C4-2B (cell line): ENCODE measurements around the gene DOCK9.
"Not testable (repeated sequence)": the region's sequence is repeated elsewhere in the genome, so short reads cannot be mapped to it uniquely, and the experiment has no call there.

ENCODE experiments used
- H3K27ac ChIP-seq: fragments of 450-650 bp; 2 replicates; pipeline ENCODE4 v1.5.1; 2017
- ZFX ChIP-seq: fragments of 450-650 bp; IDR thresholded peaks from 2 replicates; pipeline ENCODE4 v1.6.1; 2017
- TF ChIP-seq, protein P1 (sequence below): fragments of 450-650 bp; conservative IDR thresholded peaks from 2 replicates; pipeline ENCODE4 v1.5.1; 2017; ENCODE audit warnings: mild to moderate bottlenecking

Gene DOCK9

DNA sequence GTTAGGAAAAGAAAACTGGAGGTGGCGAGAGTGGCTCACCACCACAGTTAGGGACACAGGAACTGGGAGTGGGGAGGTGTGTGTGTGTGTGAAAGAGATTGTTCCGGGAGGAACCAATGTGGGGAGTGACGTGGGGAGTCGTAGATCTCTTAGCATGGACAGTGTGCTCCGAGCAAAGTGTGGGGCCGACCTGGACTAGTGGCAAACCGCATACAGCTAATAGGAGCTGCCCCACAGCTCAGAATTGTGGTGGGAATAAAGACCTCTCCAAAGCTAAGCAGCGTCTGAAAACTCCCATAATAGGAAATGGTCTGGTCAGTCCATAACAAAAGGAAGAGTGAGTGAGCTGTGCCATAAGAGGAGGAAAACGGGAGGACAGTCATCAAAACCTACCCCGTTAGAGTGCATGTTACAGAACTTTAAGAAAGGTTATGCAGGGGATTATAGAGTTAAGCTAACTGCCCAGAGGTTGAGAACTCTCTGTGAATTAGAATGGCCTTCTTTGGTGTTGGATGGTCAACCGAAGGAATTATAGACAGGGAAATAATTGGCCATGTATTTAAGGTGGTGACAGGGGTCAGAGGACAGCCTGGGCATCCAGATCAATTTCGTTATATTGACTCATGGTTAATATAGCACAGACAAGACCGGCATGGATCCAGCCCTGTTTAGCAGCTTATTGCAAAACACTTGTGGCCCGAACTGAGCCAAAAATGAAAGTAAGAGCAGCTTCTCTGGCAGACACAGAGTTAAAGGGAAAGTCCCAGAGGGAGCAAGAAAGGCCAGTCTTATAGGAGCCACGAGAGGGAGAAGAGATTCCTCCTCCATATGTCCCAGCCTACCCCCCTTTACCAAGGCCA, 216.5 kb downstream of the DOCK9 start:
- no peak overlapping the region for H3K27ac ChIP-seq
- TF ChIP-seq, protein P1, sequence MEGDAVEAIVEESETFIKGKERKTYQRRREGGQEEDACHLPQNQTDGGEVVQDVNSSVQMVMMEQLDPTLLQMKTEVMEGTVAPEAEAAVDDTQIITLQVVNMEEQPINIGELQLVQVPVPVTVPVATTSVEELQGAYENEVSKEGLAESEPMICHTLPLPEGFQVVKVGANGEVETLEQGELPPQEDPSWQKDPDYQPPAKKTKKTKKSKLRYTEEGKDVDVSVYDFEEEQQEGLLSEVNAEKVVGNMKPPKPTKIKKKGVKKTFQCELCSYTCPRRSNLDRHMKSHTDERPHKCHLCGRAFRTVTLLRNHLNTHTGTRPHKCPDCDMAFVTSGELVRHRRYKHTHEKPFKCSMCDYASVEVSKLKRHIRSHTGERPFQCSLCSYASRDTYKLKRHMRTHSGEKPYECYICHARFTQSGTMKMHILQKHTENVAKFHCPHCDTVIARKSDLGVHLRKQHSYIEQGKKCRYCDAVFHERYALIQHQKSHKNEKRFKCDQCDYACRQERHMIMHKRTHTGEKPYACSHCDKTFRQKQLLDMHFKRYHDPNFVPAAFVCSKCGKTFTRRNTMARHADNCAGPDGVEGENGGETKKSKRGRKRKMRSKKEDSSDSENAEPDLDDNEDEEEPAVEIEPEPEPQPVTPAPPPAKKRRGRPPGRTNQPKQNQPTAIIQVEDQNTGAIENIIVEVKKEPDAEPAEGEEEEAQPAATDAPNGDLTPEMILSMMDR: no peak
- TF ChIP-seq ZFX: no peak

DNA sequence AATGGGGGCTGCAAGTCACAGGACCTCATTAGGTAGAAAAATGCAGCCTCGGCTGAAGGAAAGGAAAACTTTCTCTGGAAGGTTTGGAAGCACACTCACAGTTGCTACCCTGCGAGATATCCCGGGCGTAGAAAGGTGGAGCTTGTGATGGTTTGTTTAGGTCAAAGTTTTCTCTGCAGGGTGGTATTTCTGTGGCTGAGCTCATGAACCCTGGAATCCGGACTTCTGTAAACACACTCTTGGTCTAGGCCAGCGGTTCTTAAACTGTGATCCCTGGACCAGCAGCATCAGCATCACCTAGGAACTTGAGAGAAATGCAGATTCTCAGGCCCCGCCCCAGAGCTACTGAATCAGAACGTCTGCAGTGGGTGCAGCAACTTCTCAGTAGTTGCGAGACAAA, 222.1 kb downstream of the DOCK9 start:
- TF ChIP-seq ZFX: no peak
- TF ChIP-seq, protein P1: no peak

DNA sequence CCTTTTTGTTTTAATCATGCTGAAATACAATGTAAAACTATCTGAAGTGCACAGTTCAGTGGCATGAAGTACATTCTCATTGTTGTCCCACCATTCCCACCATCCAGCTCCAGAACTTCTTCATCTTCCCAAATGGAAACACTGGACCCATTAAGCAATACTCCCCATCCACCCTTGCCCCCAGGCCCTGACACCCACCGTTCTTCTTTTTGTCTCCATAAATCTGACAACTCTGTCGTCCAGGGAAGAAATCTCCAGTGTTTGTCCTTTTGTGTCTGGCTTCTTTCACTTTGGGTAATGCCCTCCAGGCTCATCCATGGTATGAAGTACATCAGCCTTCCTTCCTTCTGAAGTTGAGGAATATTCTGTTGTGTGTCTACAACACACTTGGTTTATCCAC, 222.7 kb downstream of the DOCK9 start:
- no peak overlapping the region for H3K27ac ChIP-seq
- TF ChIP-seq, protein P1: no peak
- no peak for TF ChIP-seq ZFX

More for the DNA sequence above, 222.1 kb downstream of the DOCK9 start:
- no peak overlapping the region for H3K27ac ChIP-seq

DNA sequence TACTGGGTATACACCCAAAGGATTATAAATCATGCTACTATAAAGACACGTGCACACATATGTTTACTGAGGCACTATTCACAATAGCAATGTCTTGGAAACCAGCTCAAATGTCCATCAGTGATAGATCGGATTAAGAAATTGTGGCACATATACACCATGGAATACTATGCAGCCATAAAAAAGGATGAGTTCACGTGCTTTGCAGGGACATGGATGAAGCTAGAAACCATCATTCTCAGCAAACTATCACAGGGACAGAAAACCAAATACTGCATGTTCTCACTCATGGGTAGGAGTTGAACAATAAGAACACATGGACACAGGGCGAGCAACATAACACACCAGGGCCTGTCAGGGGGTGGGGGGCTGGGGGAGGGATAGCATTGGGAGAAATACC, 223.4 kb downstream of the DOCK9 start:
- not testable (repeated sequence) for H3K27ac ChIP-seq

DNA sequence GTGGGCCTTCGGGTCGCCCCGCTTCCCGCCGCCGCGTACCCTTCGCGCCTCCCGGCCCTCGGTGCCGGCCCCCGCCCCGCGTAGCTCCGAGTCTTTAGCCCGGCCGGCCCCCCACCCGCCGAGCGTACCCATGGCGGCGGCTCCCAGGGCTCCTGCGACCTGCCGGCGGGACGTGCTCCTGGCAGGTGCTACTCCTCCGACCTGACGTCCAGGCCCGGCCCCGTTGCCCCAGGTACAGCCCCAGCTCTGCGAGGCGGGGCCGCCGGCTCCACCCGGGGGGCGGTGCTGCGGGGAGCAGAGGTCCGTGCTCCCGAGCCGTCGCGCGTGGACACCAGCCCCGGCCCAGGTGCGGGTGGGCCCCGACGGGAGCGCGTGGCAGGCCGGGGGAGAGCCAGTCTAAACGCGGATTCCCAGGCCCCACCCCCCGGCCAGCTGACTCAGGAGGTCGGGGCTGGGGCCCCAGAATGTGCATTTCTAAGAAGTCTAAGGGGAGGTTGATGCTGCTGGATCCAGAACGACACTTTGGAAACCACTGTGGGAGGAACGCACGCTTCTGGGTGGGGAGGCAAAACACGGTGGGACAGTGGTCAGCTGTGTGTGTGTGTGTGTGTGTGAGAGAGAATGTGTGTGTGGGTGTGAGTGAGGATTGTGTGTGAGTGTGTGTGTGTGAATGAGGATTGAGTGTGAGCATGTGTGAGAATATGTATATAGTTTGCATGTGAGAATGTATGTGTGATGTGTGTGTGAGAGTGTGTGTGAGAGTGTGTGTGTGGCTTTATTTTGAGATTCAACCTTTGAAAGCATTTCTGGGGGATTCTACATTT, 225.2 kb downstream of the DOCK9 start, which contains the start of gene SLC15A1:
SLC15A1 (minus strand) TSS at position 206 of the 824 bp plus-strand sequence; CDS start at position 132, 74 bp downstream.
- TF ChIP-seq ZFX: no peak
- TF ChIP-seq, protein P1: no peak
- no peak within 1 kb of the TSS for H3K27ac ChIP-seq

DNA sequence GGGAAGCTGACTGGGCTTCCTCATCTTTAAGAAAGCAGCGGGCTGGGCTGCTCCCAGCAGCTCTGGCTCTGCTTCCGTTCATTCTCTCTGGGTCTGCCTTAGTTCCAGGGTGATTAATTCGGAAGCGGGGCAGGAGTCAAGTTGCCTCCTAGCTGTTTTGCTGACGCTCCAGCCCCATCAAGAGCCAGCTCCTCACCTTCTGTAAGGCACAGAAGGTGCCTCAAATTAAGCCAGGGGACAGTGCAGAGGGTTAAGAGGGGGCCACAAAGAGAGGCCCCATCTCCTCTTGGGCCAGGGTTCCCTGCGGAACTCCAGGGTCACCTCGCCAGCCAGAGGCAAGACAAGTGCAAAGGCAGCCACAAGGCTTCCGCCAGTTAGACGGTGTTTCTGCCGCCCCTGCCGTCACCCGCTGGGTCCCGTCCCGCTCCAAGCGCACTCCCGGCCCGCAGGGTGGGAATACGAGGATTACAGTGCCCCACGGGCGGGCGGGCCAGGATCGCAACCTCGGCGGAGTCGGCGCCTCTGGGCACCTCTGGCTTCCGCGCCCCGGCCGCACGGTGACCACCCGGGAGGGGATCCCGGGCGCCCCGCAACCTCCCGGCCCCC, 225.9 kb downstream of the DOCK9 start:
- no peak overlapping the region for H3K27ac ChIP-seq
- TF ChIP-seq, protein P1: no peak
- TF ChIP-seq ZFX: no peak

DNA sequence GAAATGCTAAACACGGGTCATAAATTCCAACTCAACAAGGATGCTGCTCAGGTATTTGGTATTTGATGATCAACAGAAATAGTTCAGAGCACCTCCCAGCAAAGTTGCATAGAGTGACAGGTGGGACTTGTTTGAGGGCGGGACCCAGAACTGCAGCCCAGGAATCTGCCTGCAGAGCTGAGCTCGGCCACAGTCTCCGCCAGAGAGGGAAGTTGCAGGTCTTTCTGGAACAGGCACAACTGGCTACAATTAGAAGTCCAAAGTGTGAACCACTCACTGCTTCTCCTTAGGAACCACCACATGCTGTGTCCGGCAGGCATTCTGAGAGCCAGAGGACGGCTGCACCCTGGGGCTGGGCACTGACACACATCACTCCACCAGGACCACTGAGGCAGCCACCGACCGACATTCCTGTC, 226.5 kb downstream of the DOCK9 start:
- TF ChIP-seq, protein P1: no peak
- TF ChIP-seq ZFX: no peak
- H3K27ac ChIP-seq: no peak overlapping the region
